Left colon (tissue), 2 donors: ENCODE data around the gene ATP9A. TPM values are rescaled to one million over a fixed set of nuclear protein-coding genes. Genes with fewer than 3 reads are reported as not detected.

Source experiments
- ATAC-seq: fragments of 200-7000 bp; cut with Tn5 transposase; one replicate; pipeline ENCODE4 v1.9.1; 2020; ENCODE audit warnings: mild to moderate bottlenecking, moderate library complexity
- DNase-seq, 2 donors: peaks; one replicate each; pipeline ENCODE4 v3.0.0-alpha.2; 2020
- intact Hi-C, 2 donors: fragments of 100-400 bp; cut with DNase I in 1 of 2; cut with micrococcal nuclease in 1 of 2; formaldehyde crosslinking; loops; one replicate each; pipeline versions ENCODE4 v1.11.2 to v1.14.0; 2022; cut with DNase I, micrococcal nuclease
- total RNA-seq, 2 donors: library from RNA; stranded (reverse); fragmentation: NEBNext Ultra II Directional; extraction: Animal tissue kit (Norgen Biotek cat#: 25700); gene quantifications; one replicate each; pipeline ENCODE4 v1.2.1, GENCODE V29; 2021
- donor health status: DM: no; HTN: no; CAD: no.
- donor health status: DM: yes; HTN: yes; CAD: no.

ATP9A gene
- total RNA-seq, 2 donors from 2014 or later = 66.8 to 90.1 TPM

GRCh38 chr20:51623255-51623654 is 144.9 kb downstream of the ATP9A start:
- intact Hi-C loops = no loop called here
- ATAC-seq (no peak), DNase-seq (no peak)

- intact Hi-C loops = no loop called here
- ATAC-seq (no peak), DNase-seq (no peak)
Measured at GRCh38 chr20:51622004-51622874, 146.0 kb downstream of the ATP9A start.

- ATAC-seq (no peak), DNase-seq (no peak)
- intact Hi-C loops = no loop called here
Measured at GRCh38 chr20:51620432-51620831, 147.8 kb downstream of the ATP9A start.

GRCh38 chr20:51616060-51616459 is 152.1 kb downstream of the ATP9A start:
- no peak for ATAC-seq
- intact Hi-C loops = no loop called here
- no peak for DNase-seq

GRCh38 chr20:51614687-51615086 is 153.5 kb downstream of the ATP9A start:
- DNase-seq (no peak), ATAC-seq (no peak)
- intact Hi-C loops = no loop called here

- no peak for ATAC-seq
- intact Hi-C loops = no loop called here
- DNase-seq = no peak
Measured at GRCh38 chr20:51613580-51613979, 154.6 kb downstream of the ATP9A start.

- no peak for DNase-seq
- intact Hi-C loops = no loop called here
- no peak for ATAC-seq
Measured at GRCh38 chr20:51612896-51613295, 155.3 kb downstream of the ATP9A start.

- intact Hi-C loops = no loop called here
- DNase-seq (no peak), ATAC-seq (no peak)
Measured at GRCh38 chr20:51611625-51611890, 156.6 kb downstream of the ATP9A start.

GRCh38 chr20:51610761-51611624 is 157.2 kb downstream of the ATP9A start:
- DNase-seq (no peak), ATAC-seq (no peak)

GRCh38 chr20:51610111-51610510 is 158.1 kb downstream of the ATP9A start:
- DNase-seq (no peak), ATAC-seq (no peak)
- intact Hi-C loops = no loop called here

More at GRCh38 chr20:51610761-51611624, 157.2 kb downstream of the ATP9A start:
- intact Hi-C loops = no loop called here

- intact Hi-C loops = no loop called here
- ATAC-seq (no peak), DNase-seq (no peak)
Measured at GRCh38 chr20:51609251-51609650, 158.9 kb downstream of the ATP9A start.

GRCh38 chr20:51608061-51608460 is 160.1 kb downstream of the ATP9A start:
- no peak for ATAC-seq
- intact Hi-C loops = no loop called here
- no peak for DNase-seq

- DNase-seq (no peak), ATAC-seq (no peak)
- intact Hi-C loops = no loop called here
Measured at GRCh38 chr20:51607170-51607569, 161.0 kb downstream of the ATP9A start.

GRCh38 chr20:51604851-51605250 is 163.3 kb downstream of the ATP9A start:
- DNase-seq (no peak), ATAC-seq (no peak)
- intact Hi-C loops = no loop called here

GRCh38 chr20:51602131-51602530 is 166.1 kb downstream of the ATP9A start:
- DNase-seq (no peak), ATAC-seq (no peak)
- intact Hi-C loops = no loop called here

GRCh38 chr20:51600950-51601349 is 167.2 kb downstream of the ATP9A start:
- intact Hi-C loops = no loop called here
- DNase-seq = no peak
- ATAC-seq = no peak

- intact Hi-C loops = no loop called here
- DNase-seq (no peak), ATAC-seq (no peak)
Measured at GRCh38 chr20:51600016-51600420, 168.2 kb downstream of the ATP9A start.

- intact Hi-C loops = loop anchor here (5.0 to 10.0 kb wide), 2 partner anchors 221 to 224 kb away; no protein-coding TSS in a partner anchor
- ATAC-seq = no peak
Measured at GRCh38 chr20:51598556-51598955, 169.6 kb downstream of the ATP9A start.

GRCh38 chr20:51597389-51598231 is 170.6 kb downstream of the ATP9A start:
- DNase-seq = no peak
- intact Hi-C loops = loop anchor here (5.0 to 10.0 kb wide), 2 partner anchors 220 to 223 kb away; no protein-coding TSS in a partner anchor
- no peak for ATAC-seq

More at GRCh38 chr20:51598556-51598955, 169.6 kb downstream of the ATP9A start:
- DNase-seq = no peak
